Fibroblast of lung (primary cell): Measurements from ENCODE around the gene CTNNA1. TPM values are rescaled to one million over a fixed set of nuclear protein-coding genes. Genes with fewer than 3 reads are reported as not detected.
A peak's percentile ranks its signal among the peaks of the same experiment; 100 is the strongest.

Experiments
- DNase-seq, 2 donors: peaks; one replicate each; pipeline versions ENCODE4 v3.0.0 to v3.0.0-alpha.2; 2010; ENCODE audit warnings: low read depth in 2 of 2
- H2AFZ ChIP-seq: 2 replicates; pipeline ENCODE4 v1.5.1; 2012; ENCODE audit warnings: low read length, control low read depth, inconsistent platforms
- H3K27ac ChIP-seq: 2 replicates; pipeline ENCODE4 v1.5.1; 2011; ENCODE audit warnings: low read length, control low read depth; ENCODE audit not compliant: insufficient read depth
- H3K27me3 ChIP-seq: 2 replicates; pipeline ENCODE4 v1.5.1; 2011; ENCODE audit warnings: mild to moderate bottlenecking, low read length; ENCODE audit not compliant: control insufficient read depth, insufficient read depth
- H3K36me3 ChIP-seq: 2 replicates; pipeline ENCODE4 v1.5.1; 2011; ENCODE audit warnings: low read length; ENCODE audit not compliant: control insufficient read depth, insufficient read depth
- H3K4me1 ChIP-seq: 2 replicates; pipeline ENCODE4 v1.5.1; 2011; ENCODE audit warnings: low read length; ENCODE audit not compliant: control insufficient read depth, insufficient read depth; ENCODE audit errors: extremely low read depth
- H3K4me2 ChIP-seq: 2 replicates; pipeline ENCODE4 v1.5.1; 2011; ENCODE audit warnings: low read length, control low read depth; ENCODE audit not compliant: insufficient read depth; ENCODE audit errors: extremely low read depth
- H3K4me3 ChIP-seq, 4 experiments: fragments of 200-600 bp in 1 of 4; sonication (generic) in 1 of 4; replicated peaks in 1 of 4; 2 replicates each; pipeline ENCODE4 v1.5.1; 2011 to 2016; ENCODE audit warnings: low read length in 4 of 4, low read depth in 3 of 4, mild to moderate bottlenecking in 3 of 4, control low read depth in 2 of 4, inconsistent platforms in 1 of 4, mixed read lengths in 1 of 4; ENCODE audit not compliant: insufficient read depth in 1 of 4; ENCODE audit errors: control extremely low read depth in 1 of 4
- H3K79me2 ChIP-seq: 2 replicates; pipeline ENCODE4 v1.5.1; 2012; ENCODE audit warnings: mild to moderate bottlenecking, low read length, inconsistent platforms; ENCODE audit not compliant: control insufficient read depth, insufficient read depth
- H3K9ac ChIP-seq: 2 replicates; pipeline ENCODE4 v1.5.1; 2011; ENCODE audit warnings: mild to moderate bottlenecking, low read length, control low read depth; ENCODE audit not compliant: insufficient read depth
- H3K9me3 ChIP-seq: 2 replicates; pipeline ENCODE4 v1.5.1; 2012; ENCODE audit warnings: low read depth, low read length; ENCODE audit not compliant: control insufficient read depth, insufficient read depth
- H4K20me1 ChIP-seq: 2 replicates; pipeline ENCODE4 v1.5.1; 2011; ENCODE audit warnings: low read length; ENCODE audit not compliant: control insufficient read depth, insufficient read depth; ENCODE audit errors: extremely low read depth
- EZH2 ChIP-seq: IDR thresholded peaks from 2 replicates; pipeline ENCODE4 v1.5.1; 2012; ENCODE audit warnings: low read length, control low read depth, mild to moderate bottlenecking; ENCODE audit errors: missing control alignments
- polyA plus RNA-seq, 2 donors: library from polyadenylated mRNA; depleted of rRNA in 1 of 2; stranded (reverse) in 1 of 2; unstranded in 1 of 2; fragments of >200 nt; gene quantifications; 2 replicates each; pipeline ENCODE4 v1.2.1, GENCODE V29; 2011 to 2012; ENCODE audit warnings: missing spikeins in 1 of 2
- total RNA-seq: library from RNA; depleted of rRNA; stranded (reverse); fragments of >200 nt; gene quantifications from 2 replicates; pipeline ENCODE4 v1.2.1, GENCODE V29; 2014
- TF ChIP-seq, protein P1 (sequence below), 2 donors: IDR thresholded peaks in 1 of 2; conservative IDR thresholded peaks in 1 of 2; 1 replicate in 1 of 2; 2 replicates in 1 of 2; pipeline ENCODE4 v1.5.1; 2011 to 2012; ENCODE audit warnings: low read length in 2 of 2, control low read depth in 1 of 2, inconsistent platforms in 1 of 2, low read depth in 1 of 2, mild to moderate bottlenecking in 1 of 2

Gene CTNNA1
- total and polyA plus RNA-seq, 2 donors (not counting 1 experiment from before 2014, with no cell fraction given), result 181 to 557 TPM

DNA sequence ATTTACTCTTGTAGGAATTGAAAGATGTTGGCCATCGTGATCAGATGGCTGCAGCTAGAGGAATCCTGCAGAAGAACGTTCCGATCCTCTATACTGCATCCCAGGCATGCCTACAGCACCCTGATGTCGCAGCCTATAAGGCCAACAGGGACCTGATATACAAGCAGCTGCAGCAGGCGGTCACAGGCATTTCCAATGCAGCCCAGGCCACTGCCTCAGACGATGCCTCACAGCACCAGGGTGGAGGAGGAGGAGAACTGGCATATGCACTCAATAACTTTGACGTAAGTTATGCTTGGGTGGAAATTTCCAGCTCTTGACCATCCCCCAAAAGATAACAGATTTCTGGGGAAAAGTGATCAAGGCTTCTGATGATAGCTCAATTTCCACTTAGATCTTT, 71.3 kb downstream of the CTNNA1 start:
- H2AFZ ChIP-seq, result no peak overlapping the region
- no peak overlapping the region for H3K27ac ChIP-seq
- TF ChIP-seq EZH2, result no peak
- TF ChIP-seq, protein P1, sequence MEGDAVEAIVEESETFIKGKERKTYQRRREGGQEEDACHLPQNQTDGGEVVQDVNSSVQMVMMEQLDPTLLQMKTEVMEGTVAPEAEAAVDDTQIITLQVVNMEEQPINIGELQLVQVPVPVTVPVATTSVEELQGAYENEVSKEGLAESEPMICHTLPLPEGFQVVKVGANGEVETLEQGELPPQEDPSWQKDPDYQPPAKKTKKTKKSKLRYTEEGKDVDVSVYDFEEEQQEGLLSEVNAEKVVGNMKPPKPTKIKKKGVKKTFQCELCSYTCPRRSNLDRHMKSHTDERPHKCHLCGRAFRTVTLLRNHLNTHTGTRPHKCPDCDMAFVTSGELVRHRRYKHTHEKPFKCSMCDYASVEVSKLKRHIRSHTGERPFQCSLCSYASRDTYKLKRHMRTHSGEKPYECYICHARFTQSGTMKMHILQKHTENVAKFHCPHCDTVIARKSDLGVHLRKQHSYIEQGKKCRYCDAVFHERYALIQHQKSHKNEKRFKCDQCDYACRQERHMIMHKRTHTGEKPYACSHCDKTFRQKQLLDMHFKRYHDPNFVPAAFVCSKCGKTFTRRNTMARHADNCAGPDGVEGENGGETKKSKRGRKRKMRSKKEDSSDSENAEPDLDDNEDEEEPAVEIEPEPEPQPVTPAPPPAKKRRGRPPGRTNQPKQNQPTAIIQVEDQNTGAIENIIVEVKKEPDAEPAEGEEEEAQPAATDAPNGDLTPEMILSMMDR (conservative IDR thresholded peaks at IDR 0.05 in 1 of 2, IDR thresholded peaks at IDR 0.05 in 1 of 2; ENCODE audit: low read depth in 1 of 2, low read length in 2 of 2), result no peak

DNA sequence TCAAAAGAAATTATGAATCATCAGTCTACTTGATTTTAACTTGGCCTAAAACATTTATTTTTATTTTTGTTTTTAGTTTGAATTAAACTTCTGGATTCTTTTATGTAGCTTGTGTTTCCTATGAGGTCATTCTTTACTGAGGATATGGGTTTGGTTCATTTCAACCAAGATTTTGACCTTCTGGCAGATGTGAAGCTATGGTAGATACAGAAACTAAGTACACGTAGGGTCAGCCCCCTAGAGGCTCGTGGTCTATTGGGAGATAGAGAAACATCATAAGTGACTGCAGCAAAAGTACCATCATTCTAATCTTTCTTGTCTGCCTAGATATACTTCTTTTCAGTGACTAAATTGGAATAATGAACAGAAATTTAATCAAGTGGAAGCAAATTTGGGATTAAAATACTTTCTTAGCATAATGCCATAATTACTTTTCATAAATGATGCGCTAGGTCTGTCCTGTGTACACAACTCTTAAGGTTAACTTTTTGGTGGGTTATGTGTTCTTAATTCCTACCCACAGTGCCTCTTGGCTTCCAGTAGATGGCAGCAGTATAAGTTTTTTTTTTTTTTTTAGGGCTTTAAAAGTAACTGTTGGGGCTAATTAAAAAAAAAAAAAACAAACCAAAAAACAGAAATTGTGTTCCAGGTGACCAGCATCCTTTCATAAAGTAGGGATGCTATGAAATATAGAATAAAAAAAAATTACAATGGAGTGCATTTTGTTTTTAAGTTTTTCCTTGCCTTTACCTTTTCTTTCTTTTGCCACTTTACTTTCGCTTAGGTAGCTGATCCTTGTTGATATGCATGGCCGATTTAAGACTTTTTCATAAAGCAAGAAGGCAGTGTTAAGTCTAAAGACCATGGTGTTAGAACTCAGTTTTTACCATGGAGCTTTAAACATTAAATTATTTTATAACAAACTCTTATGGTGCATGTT, 72.0 kb downstream of the CTNNA1 start:
- no peaks in the 10 kb centered on the region for H3K9me3 ChIP-seq
- no peak overlapping the region for H3K9ac ChIP-seq
- no peak overlapping the region for H3K27ac ChIP-seq
- H2AFZ ChIP-seq, result no peak overlapping the region
- H3K27me3 ChIP-seq, result no peaks in the 10 kb centered on the region
- H3K4me2 ChIP-seq, result no peak overlapping the region
- no peaks in the 10 kb centered on the region for H3K4me1 ChIP-seq
- peaks cover 27% of the 10 kb centered on the region for H3K79me2 ChIP-seq
- TF ChIP-seq EZH2, result no peak
- TF ChIP-seq, protein P1 (conservative IDR thresholded peaks at IDR 0.05 in 1 of 2, IDR thresholded peaks at IDR 0.05 in 1 of 2; ENCODE audit: low read depth in 1 of 2, low read length in 2 of 2), result peak; percentile 51 to 73
- no peak overlapping the region for H3K4me3 ChIP-seq
- DNase-seq, result peak in 1 of 2 donors; percentile 38
- H3K36me3 ChIP-seq, result peaks cover 6% of the 10 kb centered on the region
- H4K20me1 ChIP-seq, result peaks cover 2% of the 10 kb centered on the region

More for the DNA sequence above, 71.3 kb downstream of the CTNNA1 start:
- H3K79me2 ChIP-seq, result peaks cover 31% of the 10 kb centered on the region
- no peaks in the 10 kb centered on the region for H3K9me3 ChIP-seq
- H3K4me2 ChIP-seq, result no peak overlapping the region
- no peaks in the 10 kb centered on the region for H3K27me3 ChIP-seq
- no peaks in the 10 kb centered on the region for H3K4me1 ChIP-seq
- H3K4me3 ChIP-seq, result no peak overlapping the region
- peaks cover 3% of the 10 kb centered on the region for H4K20me1 ChIP-seq
- no peak for DNase-seq
- H3K9ac ChIP-seq, result no peak overlapping the region
- peaks cover 8% of the 10 kb centered on the region for H3K36me3 ChIP-seq

DNA sequence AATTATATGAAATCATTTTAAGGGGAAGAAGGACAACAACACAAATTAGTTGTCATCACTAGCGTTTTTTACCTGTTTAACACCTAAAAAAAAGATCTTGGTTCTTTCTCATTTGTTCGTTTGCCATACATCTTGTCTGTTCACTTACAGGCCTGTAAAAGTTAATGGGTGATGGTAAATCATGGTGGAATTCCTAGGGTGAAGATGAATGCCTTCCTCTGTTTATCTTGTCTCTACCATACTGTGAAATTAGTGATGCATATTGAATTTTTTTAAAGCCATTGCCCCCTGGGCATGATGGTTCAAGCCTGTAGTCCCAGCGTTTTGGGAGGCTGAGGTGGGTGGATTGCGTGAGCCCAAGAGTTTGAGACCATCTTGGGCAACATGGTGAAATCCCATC, 75.3 kb downstream of the CTNNA1 start:
- Histone ChIP-seq H2AFZ (no peak overlapping the region), H3K4me3 (no peak overlapping the region), H3K79me2 (peaks cover 10% of the 10 kb centered on the region), H3K36me3 (peaks cover 5% of the 10 kb centered on the region), H3K27ac (no peak overlapping the region), H3K9ac (no peak overlapping the region), H3K4me1 (peaks cover 2% of the 10 kb centered on the region), H3K9me3 (no peaks in the 10 kb centered on the region), H4K20me1 (peaks cover 2% of the 10 kb centered on the region), H3K27me3 (no peaks in the 10 kb centered on the region), H3K4me2 (no peak overlapping the region)
- no peak for DNase-seq
- TF ChIP-seq, protein P1 (conservative IDR thresholded peaks at IDR 0.05 in 1 of 2, IDR thresholded peaks at IDR 0.05 in 1 of 2; ENCODE audit: low read depth in 1 of 2, low read length in 2 of 2), result no peak
- TF ChIP-seq EZH2, result no peak
